Measurements from ENCODE around the gene ABL1. TPM values are rescaled to one million over a fixed set of nuclear protein-coding genes. Genes with fewer than 3 reads are reported as not detected.

The ABL1 gene
- total RNA-seq, 1 donor from 2014 or later: 121 TPM

GRCh38 chr9:130911254-130912049, 76.4 kb downstream of the ABL1 start:
- H3K36me3 Mint-ChIP-seq (ENCODE audit: low read depth, unreplicated experiment): no peaks in the 10 kb centered on the region
- peaks cover 7% of the 10 kb centered on the region for H3K4me1 Mint-ChIP-seq (ENCODE audit: unreplicated experiment)
- TF ChIP-seq, protein P1, sequence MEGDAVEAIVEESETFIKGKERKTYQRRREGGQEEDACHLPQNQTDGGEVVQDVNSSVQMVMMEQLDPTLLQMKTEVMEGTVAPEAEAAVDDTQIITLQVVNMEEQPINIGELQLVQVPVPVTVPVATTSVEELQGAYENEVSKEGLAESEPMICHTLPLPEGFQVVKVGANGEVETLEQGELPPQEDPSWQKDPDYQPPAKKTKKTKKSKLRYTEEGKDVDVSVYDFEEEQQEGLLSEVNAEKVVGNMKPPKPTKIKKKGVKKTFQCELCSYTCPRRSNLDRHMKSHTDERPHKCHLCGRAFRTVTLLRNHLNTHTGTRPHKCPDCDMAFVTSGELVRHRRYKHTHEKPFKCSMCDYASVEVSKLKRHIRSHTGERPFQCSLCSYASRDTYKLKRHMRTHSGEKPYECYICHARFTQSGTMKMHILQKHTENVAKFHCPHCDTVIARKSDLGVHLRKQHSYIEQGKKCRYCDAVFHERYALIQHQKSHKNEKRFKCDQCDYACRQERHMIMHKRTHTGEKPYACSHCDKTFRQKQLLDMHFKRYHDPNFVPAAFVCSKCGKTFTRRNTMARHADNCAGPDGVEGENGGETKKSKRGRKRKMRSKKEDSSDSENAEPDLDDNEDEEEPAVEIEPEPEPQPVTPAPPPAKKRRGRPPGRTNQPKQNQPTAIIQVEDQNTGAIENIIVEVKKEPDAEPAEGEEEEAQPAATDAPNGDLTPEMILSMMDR (IDR thresholded peaks at IDR 0.05; ENCODE audit: unreplicated experiment): no peak
- DNase-seq (ENCODE audit: low spot score): no peak
- H3K27ac Mint-ChIP-seq (ENCODE audit: unreplicated experiment): peak overlapping the region; percentile 64
- H3K9me3 Mint-ChIP-seq (ENCODE audit: unreplicated experiment): no peaks in the 10 kb centered on the region
- peaks cover 2% of the 10 kb centered on the region for H3K27me3 Mint-ChIP-seq (ENCODE audit: unreplicated experiment)
- H3K4me3 Mint-ChIP-seq (ENCODE audit: unreplicated experiment): no peak overlapping the region

DNA sequence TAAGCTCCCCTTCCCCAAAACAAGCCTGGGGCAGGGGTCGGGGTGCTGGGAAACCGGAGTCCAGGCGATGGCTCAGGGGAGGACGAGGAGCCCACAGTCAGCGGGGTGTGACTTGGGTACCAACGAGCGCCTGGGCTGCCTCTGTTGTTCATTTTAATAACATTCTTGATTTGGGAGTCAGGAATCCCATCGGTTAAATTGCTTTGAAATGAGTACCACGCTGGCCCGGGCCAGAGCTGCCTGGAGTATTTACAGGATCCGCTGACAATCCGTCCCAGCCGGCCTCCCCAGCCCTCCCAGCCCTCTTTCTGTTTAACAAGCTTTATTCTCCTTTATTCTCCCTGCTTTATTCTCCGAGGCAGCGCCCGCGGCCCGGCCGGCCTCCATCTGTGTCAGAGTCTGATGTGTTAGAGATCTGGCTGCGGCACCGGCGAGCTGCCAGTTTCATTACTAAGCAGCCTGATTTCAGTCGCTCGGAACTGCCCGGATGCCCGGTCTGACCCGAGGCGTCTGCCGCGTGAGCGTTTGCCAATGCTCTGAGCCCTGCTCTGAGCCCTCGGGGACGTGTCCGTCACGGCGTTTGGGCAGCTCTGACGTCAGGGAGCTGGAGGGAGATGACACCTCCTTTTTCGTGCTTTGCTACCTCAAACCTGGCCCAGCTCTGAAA, 78.0 kb downstream of the ABL1 start:
- Mint-ChIP-seq H3K27me3 (ENCODE audit: unreplicated experiment) (peaks cover 2% of the 10 kb centered on the region), H3K4me3 (ENCODE audit: unreplicated experiment) (no peak overlapping the region), H3K27ac (ENCODE audit: unreplicated experiment) (no peak overlapping the region), H3K36me3 (ENCODE audit: low read depth, unreplicated experiment) (no peaks in the 10 kb centered on the region), H3K4me1 (ENCODE audit: unreplicated experiment) (peaks cover 4% of the 10 kb centered on the region), H3K9me3 (ENCODE audit: unreplicated experiment) (no peaks in the 10 kb centered on the region)
- DNase-seq (ENCODE audit: low spot score): no peak
- TF ChIP-seq, protein P1 (IDR thresholded peaks at IDR 0.05; ENCODE audit: unreplicated experiment): no peak

DNA sequence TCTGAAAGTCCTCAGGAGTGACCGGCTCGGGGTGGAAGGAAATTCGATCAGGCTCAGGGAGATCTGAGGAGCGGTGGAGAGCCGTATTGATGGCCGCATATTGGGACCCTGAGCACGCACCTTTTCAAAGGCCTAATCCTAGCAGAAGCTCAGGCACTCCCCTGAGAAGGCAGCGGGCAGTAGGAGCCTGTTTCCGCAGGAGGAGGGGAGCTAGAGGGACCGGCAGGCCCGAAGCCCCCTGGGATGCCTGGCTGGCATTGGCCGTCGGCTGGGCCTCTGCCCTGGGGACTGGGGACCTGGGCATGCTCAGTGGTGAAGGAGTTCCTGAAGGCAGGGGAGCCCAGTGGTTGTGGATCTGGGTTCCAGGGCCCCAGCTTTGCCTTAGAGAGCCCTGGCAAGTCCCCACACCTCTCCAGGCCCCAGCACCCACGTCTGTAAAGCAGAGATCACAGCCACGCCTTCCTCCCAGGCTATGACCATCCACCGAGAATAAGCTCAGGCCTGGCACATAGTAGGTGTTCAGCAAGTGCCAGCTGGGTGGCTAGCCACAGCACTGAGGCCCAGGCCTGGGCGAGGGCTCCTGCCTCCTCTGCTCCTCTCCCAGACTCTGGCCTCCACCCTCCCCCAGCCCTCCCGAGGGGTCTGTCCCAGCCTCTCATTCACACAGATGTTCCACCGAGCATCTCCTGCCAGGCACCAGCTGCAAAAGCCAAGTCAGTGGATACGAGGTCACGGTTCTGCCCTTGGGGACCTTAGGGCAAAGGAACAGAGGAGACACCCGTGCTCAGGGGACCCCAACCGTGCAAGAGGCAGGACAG, 78.8 kb downstream of the ABL1 start:
- Mint-ChIP-seq H3K9me3 (ENCODE audit: unreplicated experiment) (no peaks in the 10 kb centered on the region), H3K36me3 (ENCODE audit: low read depth, unreplicated experiment) (no peaks in the 10 kb centered on the region), H3K4me3 (ENCODE audit: unreplicated experiment) (no peak overlapping the region), H3K4me1 (ENCODE audit: unreplicated experiment) (peaks cover 3% of the 10 kb centered on the region), H3K27me3 (ENCODE audit: unreplicated experiment) (peaks cover 2% of the 10 kb centered on the region), H3K27ac (ENCODE audit: unreplicated experiment) (no peak overlapping the region)
- TF ChIP-seq, protein P1 (IDR thresholded peaks at IDR 0.05; ENCODE audit: unreplicated experiment): no peak
- DNase-seq (ENCODE audit: low spot score): no peak

GRCh38 chr9:130914417-130915095, 79.5 kb downstream of the ABL1 start:
- Mint-ChIP-seq H3K27me3 (ENCODE audit: unreplicated experiment) (peaks cover 2% of the 10 kb centered on the region), H3K27ac (ENCODE audit: unreplicated experiment) (no peak overlapping the region), H3K9me3 (ENCODE audit: unreplicated experiment) (no peaks in the 10 kb centered on the region), H3K4me1 (ENCODE audit: unreplicated experiment) (peaks cover 3% of the 10 kb centered on the region), H3K4me3 (ENCODE audit: unreplicated experiment) (no peak overlapping the region), H3K36me3 (ENCODE audit: low read depth, unreplicated experiment) (no peaks in the 10 kb centered on the region)
- DNase-seq (ENCODE audit: low spot score): no peak
- TF ChIP-seq, protein P1 (IDR thresholded peaks at IDR 0.05; ENCODE audit: unreplicated experiment): no peak

Measured in endothelial cell (in vitro differentiated cells).